SIG-M5 (cell line): Measurements from ENCODE around the gene NPC1.

Experiments
- DNase-seq: peaks from one replicate; lab custom pipeline; 2025; lab: John Stamatoyannopoulos, UW

The NPC1 gene

GRCh38 chr18:23487738-23488570, 98.4 kb downstream of the NPC1 start:
- no peak for DNase-seq

GRCh38 chr18:23485386-23485785, 100.9 kb downstream of the NPC1 start:
- no peak for DNase-seq

- DNase-seq, result no peak
These were observed 101.6 kb downstream of the NPC1 start for GRCh38 chr18:23484561-23485182.
